ENCODE measurements around the gene ITIH5. TPM values are rescaled to one million over a fixed set of nuclear protein-coding genes. Genes with fewer than 3 reads are reported as not detected.

ITIH5 gene
- total RNA-seq, 2 experiments from 2014 or later = not detected

GRCh38 chr10:7608001-7608400, 58.8 kb downstream of the ITIH5 start:
- no peak overlapping the region for H3K27ac ChIP-seq (ENCODE audit: low read depth in 1 of 2, low read length in 2 of 2)
- no peaks in the 10 kb centered on the region for H3K9me3 Mint-ChIP-seq
- ChIA-PET CTCF (interaction anchor here (1.7 kb wide), 1 partner anchor 14 kb away, joined by 3 read pairs; no protein-coding TSS in a partner anchor), POLR2A (no interaction called here)
- H3K9me3 ChIP-seq (ENCODE audit: control insufficient read depth in 1 of 2, insufficient read depth in 1 of 2, low read length in 2 of 2) = no peaks in the 10 kb centered on the region
- no peaks in the 10 kb centered on the region for H3K36me3 Mint-ChIP-seq (ENCODE audit: low read depth)
- no peak overlapping the region for H3K4me3 Mint-ChIP-seq
- ATAC-seq (ENCODE audit: poor library complexity) (no peak), DNase-seq (no peak)
- no peaks in the 10 kb centered on the region for H3K36me3 ChIP-seq (ENCODE audit: insufficient read depth, low read length)
- no peaks in the 10 kb centered on the region for H3K27me3 Mint-ChIP-seq
- no peaks in the 10 kb centered on the region for H3K4me1 ChIP-seq (ENCODE audit: insufficient read depth, low read length)
- H3K27ac Mint-ChIP-seq = no peak overlapping the region
- no peaks in the 10 kb centered on the region for H3K27me3 ChIP-seq (ENCODE audit: control insufficient read depth in 1 of 2, insufficient read depth in 2 of 2, low read length in 2 of 2)
- intact Hi-C loops (cut with DNase I, micrococcal nuclease) = no loop called here
- no peaks in the 10 kb centered on the region for H3K4me1 Mint-ChIP-seq (ENCODE audit: low read depth)
- no peak for TF ChIP-seq CTCF (IDR thresholded peaks at IDR 0.05)
- H3K4me3 ChIP-seq (ENCODE audit: low read length) = no peak overlapping the region

- ATAC-seq (ENCODE audit: poor library complexity) (no peak), DNase-seq (no peak)
- POLR2A ChIA-PET = no interaction called here
- Histone ChIP-seq H3K4me1 (ENCODE audit: insufficient read depth, low read length) (no peaks in the 10 kb centered on the region), H3K4me3 (ENCODE audit: low read length) (no peak overlapping the region), H3K36me3 (ENCODE audit: insufficient read depth, low read length) (no peaks in the 10 kb centered on the region), H3K27me3 (ENCODE audit: control insufficient read depth in 1 of 2, insufficient read depth in 2 of 2, low read length in 2 of 2) (no peaks in the 10 kb centered on the region), H3K9me3 (ENCODE audit: control insufficient read depth in 1 of 2, insufficient read depth in 1 of 2, low read length in 2 of 2) (no peaks in the 10 kb centered on the region), H3K27ac (ENCODE audit: low read depth in 1 of 2, low read length in 2 of 2) (no peak overlapping the region)
- H3K9me3 Mint-ChIP-seq = no peaks in the 10 kb centered on the region
- no peaks in the 10 kb centered on the region for H3K27me3 Mint-ChIP-seq
- H3K36me3 Mint-ChIP-seq (ENCODE audit: low read depth) = no peaks in the 10 kb centered on the region
- no peak for TF ChIP-seq CTCF (IDR thresholded peaks at IDR 0.05)
- no peaks in the 10 kb centered on the region for H3K4me1 Mint-ChIP-seq (ENCODE audit: low read depth)
- intact Hi-C loops (cut with DNase I, micrococcal nuclease) = no loop called here
- CTCF ChIA-PET = no interaction called here
- H3K27ac Mint-ChIP-seq = no peak overlapping the region
- no peak overlapping the region for H3K4me3 Mint-ChIP-seq
Observed at GRCh38 chr10:7606951-7607404, 59.8 kb downstream of the ITIH5 start.

- H3K36me3 ChIP-seq (ENCODE audit: insufficient read depth, low read length) = no peaks in the 10 kb centered on the region
- no peaks in the 10 kb centered on the region for H3K9me3 ChIP-seq (ENCODE audit: control insufficient read depth in 1 of 2, insufficient read depth in 1 of 2, low read length in 2 of 2)
- no peak for TF ChIP-seq CTCF (IDR thresholded peaks at IDR 0.05)
- H3K4me1 Mint-ChIP-seq (ENCODE audit: low read depth) = peaks cover 8% of the 10 kb centered on the region
- no peaks in the 10 kb centered on the region for H3K4me1 ChIP-seq (ENCODE audit: insufficient read depth, low read length)
- no peak overlapping the region for H3K4me3 ChIP-seq (ENCODE audit: low read length)
- H3K36me3 Mint-ChIP-seq (ENCODE audit: low read depth) = no peaks in the 10 kb centered on the region
- ChIA-PET CTCF (no interaction called here), POLR2A (no interaction called here)
- intact Hi-C loops (cut with DNase I, micrococcal nuclease) = no loop called here
- H3K27me3 ChIP-seq (ENCODE audit: control insufficient read depth in 1 of 2, insufficient read depth in 2 of 2, low read length in 2 of 2) = no peaks in the 10 kb centered on the region
- no peak for DNase-seq
- H3K27ac Mint-ChIP-seq = no peak overlapping the region
- no peak overlapping the region for H3K27ac ChIP-seq (ENCODE audit: low read depth in 1 of 2, low read length in 2 of 2)
- no peaks in the 10 kb centered on the region for H3K27me3 Mint-ChIP-seq
- H3K4me3 Mint-ChIP-seq = no peak overlapping the region
- ATAC-seq (ENCODE audit: poor library complexity) = no peak
- H3K9me3 Mint-ChIP-seq = no peaks in the 10 kb centered on the region
Observed at GRCh38 chr10:7605565-7606295, 61.0 kb downstream of the ITIH5 start.

Measured in CD4-positive, alpha-beta T cell (primary cell).